Renal pelvis (tissue), 4 donors: Measurements from ENCODE around the gene NCOA5. TPM values are rescaled to one million over a fixed set of nuclear protein-coding genes. Genes with fewer than 3 reads are reported as not detected.
A peak's percentile ranks its signal among the peaks of the same experiment; 100 is the strongest.

Source experiments
- DNase-seq: peaks from one replicate; pipeline ENCODE4 v3.0.0-alpha.2; 2013
- polyA plus RNA-seq, 3 donors: library from polyadenylated mRNA; unstranded; fragments of 120-200 nt; gene quantifications; one replicate each; pipeline ENCODE4 v1.2.1, GENCODE V29; 2013; ENCODE audit not compliant: insufficient read length in 3 of 3

The NCOA5 gene
- polyA plus RNA-seq, 3 donors, result 60.7 to 62.7 (median 60.8) TPM

- no peak for DNase-seq
Measured at GRCh38 chr20:46065006-46065405, 24.8 kb downstream of the NCOA5 start.

- DNase-seq, result no peak
Measured at GRCh38 chr20:46063652-46064054, 26.1 kb downstream of the NCOA5 start.

DNA sequence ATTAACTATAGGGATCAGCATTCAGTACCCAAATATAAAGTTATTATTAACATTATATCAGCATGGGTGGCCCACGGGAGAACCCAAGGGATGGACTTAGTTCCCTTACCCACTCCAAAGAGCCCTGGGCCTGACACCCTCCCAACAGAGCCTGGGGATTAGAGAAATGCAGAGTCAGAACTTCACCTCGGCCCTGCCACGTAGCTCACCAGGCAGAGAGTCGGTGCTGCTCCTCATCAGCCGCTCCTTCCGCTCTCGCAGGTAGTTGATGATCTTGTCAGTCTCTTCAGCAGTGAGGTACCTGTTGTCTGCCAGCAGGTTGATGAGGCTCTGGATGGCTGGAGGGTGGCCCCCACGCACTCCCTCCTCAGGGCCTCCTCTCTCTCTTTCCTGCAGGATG lies 26.6 kb downstream of the NCOA5 start:
- DNase-seq, result no peak

DNA sequence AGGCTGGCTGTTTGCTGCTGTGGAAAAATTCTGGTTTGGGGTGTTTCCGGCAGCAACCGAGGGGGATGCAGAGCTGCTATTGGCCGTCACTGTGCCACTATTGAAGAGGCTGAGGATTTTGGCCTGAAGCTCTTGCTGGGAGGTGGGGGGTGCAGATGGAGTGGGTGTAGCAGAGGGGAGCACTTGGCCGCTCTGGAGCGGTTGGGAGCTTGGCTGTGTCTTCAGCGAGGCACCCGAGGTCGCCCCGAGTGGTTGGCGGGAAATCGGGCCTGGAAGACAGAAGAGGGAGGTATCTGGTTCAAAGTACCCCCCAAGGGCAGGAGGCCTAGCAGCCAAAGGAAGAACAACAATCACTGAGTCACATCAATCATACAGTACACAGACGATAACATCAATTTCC lies 27.1 kb downstream of the NCOA5 start:
- DNase-seq, result no peak

- DNase-seq, result no peak
Measured at GRCh38 chr20:46062151-46062550, 27.6 kb downstream of the NCOA5 start.

GRCh38 chr20:46060975-46061374 lies 28.8 kb downstream of the NCOA5 start:
- DNase-seq, result no peak

- DNase-seq, result no peak
Measured at GRCh38 chr20:46060301-46060881, 29.4 kb downstream of the NCOA5 start.

DNA sequence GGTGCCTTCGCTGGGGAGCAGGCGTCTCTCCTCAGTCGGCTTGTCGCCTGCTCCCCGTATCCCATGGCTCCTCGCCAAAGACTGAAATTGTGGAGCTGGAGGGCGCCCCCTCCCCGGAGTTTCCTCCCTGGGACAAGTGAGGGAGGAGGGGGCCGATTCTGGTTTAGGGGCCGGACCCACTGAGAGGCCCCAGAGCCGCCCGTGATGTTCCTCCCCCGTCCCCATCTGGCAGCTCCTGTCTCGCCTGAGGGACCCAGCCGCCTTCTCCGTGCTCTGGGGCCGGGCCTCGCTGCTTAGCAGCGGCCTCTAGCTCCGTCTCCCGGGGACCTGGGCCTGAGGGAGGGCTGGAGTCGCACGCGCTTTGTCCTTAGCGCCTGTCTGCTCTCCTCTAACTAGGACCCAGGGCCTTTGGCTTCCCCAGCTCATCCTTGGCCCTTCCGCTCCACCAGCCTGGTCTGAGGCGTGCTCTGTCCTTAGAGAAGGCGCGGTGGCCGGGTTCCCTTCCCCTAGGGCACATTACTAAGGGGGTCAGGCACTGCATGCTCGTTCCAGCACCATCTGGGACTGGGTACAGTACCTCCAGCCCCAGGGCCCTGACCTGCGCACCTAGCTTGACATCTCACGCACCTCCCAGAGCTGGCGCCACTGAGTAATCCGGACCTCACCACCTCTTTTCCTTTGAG lies 31.0 kb downstream of the NCOA5 start:
- peak; percentile 36 for DNase-seq

GRCh38 chr20:46057856-46058598 lies 31.7 kb downstream of the NCOA5 start:
- no peak for DNase-seq

DNA sequence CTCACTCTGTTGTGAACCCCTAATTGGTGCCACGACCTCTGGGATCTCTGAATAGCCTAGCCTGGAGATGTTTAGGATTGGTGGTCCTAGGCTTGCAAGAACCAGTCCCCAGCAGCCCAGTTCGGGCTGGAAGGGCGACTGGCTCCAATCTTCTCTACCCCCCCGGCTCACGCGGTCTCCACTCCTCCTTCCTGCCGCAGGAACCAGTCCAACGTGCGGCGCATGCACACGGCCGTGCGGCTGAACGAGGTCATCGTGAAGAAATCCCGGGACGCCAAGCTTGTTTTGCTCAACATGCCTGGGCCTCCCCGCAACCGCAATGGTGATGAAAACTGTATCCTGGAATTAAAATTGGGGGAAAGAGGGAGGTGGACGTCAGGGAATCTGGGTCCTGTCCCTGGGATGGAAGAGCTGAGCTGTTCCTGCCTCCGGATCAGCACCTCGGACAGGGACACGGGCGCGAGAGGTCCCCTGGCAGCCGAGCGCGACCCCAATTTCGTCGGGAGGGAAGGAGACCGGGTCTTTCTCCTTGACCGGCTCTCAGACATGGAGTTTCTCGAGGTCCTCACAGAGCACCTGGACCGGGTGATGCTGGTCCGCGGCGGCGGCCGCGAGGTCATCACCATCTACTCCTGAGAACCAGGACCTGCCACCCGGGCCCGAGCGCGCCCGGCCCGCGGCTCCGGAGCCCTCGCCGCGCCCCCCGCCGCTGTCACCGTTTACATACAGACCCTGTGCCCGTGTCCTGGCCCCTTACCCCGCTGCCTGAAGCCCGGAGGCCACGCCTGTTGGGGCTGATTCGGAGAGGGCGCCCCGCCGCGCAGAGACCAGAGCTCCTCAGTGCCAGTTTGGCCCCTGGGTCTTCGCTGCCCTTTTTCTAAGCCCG lies 32.5 kb downstream of the NCOA5 start:
- peak; percentile 69 for DNase-seq

- DNase-seq, result no peak
Measured at GRCh38 chr20:46056027-46056833, 33.5 kb downstream of the NCOA5 start.

DNA sequence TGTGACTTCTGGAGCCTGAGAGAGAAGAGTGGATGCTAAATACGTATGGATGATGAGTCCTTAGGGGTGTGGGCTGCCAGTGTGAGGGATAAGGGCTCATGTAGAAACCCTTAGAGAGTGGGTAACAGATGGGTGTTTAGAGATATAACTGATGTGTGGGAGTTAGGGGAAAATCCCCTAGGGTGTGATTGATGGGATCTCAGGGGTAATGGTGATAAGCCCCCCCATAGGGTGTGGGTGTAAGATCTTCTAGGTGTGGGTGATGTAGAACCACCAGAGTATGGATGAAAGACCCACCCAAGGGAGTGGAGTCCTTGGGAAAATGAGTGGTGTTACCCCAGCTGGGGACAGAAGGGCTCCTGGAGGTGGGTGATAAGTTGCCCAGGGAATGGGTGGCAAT lies 34.5 kb downstream of the NCOA5 start:
- no peak for DNase-seq

- DNase-seq, result no peak
Measured at GRCh38 chr20:46054606-46055005, 35.2 kb downstream of the NCOA5 start.

GRCh38 chr20:46053416-46053815 lies 36.3 kb downstream of the NCOA5 start:
- DNase-seq, result no peak

- DNase-seq, result no peak
Measured at GRCh38 chr20:46051556-46052308, 38.0 kb downstream of the NCOA5 start.

GRCh38 chr20:46050885-46051284 lies 38.9 kb downstream of the NCOA5 start:
- DNase-seq, result no peak

- no peak for DNase-seq
Measured at GRCh38 chr20:46050444-46050843, 39.3 kb downstream of the NCOA5 start.

- DNase-seq, result no peak
Measured at GRCh38 chr20:46049815-46050214, 39.9 kb downstream of the NCOA5 start.

- DNase-seq, result no peak
Measured at GRCh38 chr20:46049190-46049589, 40.6 kb downstream of the NCOA5 start.

GRCh38 chr20:46047821-46048220 lies 41.9 kb downstream of the NCOA5 start:
- no peak for DNase-seq
